ENCODE results near the gene TNFSF9.
A peak's percentile ranks its signal among the peaks of the same experiment; 100 is the strongest.
"Not testable (repeated sequence)": the region's sequence is repeated elsewhere in the genome, so short reads cannot be mapped to it uniquely, and the experiment has no call there.

Gene TNFSF9

GRCh38 chr19:6494438-6495036, 36.3 kb upstream of the TNFSF9 start:
- no peak overlapping the region for H3K4me3 ChIP-seq (ENCODE audit: low read length in 2 of 2)
- H3K9me3 ChIP-seq (ENCODE audit: control insufficient read depth in 2 of 2, low read length in 2 of 2), result no peaks in the 10 kb centered on the region
- no peaks in the 10 kb centered on the region for H3K36me3 ChIP-seq (ENCODE audit: control insufficient read depth in 2 of 2, insufficient read depth in 2 of 2, low read length in 2 of 2)
- peaks cover 0 to under 1% of the 10 kb centered on the region in 2 donors for H3K4me1 ChIP-seq (ENCODE audit: control insufficient read depth in 2 of 2, insufficient read depth in 2 of 2, low read length in 2 of 2)
- peaks cover 0 to 5% of the 10 kb centered on the region in 2 donors for H3K27me3 ChIP-seq (ENCODE audit: control insufficient read depth in 2 of 2, insufficient read depth in 2 of 2, low read length in 2 of 2)
- no peak overlapping the region for H3K9ac ChIP-seq (ENCODE audit: low read depth in 1 of 2, low read length in 2 of 2)
- no peak overlapping the region for H3K27ac ChIP-seq (ENCODE audit: low read depth in 2 of 2, low read length in 2 of 2)

- Histone ChIP-seq H3K9me3 (ENCODE audit: control insufficient read depth in 2 of 2, low read length in 2 of 2) (no peaks in the 10 kb centered on the region), H3K4me3 (ENCODE audit: low read length in 2 of 2) (no peak overlapping the region), H3K27me3 (ENCODE audit: control insufficient read depth in 2 of 2, insufficient read depth in 2 of 2, low read length in 2 of 2) (peaks cover under 1 to 11% of the 10 kb centered on the region in 2 donors), H3K4me1 (ENCODE audit: control insufficient read depth in 2 of 2, insufficient read depth in 2 of 2, low read length in 2 of 2) (peaks cover 0 to 2% of the 10 kb centered on the region in 2 donors), H3K27ac (ENCODE audit: low read depth in 2 of 2, low read length in 2 of 2) (no peak overlapping the region), H3K36me3 (ENCODE audit: control insufficient read depth in 2 of 2, insufficient read depth in 2 of 2, low read length in 2 of 2) (no peaks in the 10 kb centered on the region), H3K9ac (ENCODE audit: low read depth in 1 of 2, low read length in 2 of 2) (no peak overlapping the region)
These were observed 34.9 kb upstream of the TNFSF9 start for GRCh38 chr19:6495947-6496346.

- Histone ChIP-seq H3K9ac (ENCODE audit: low read depth in 1 of 2, low read length in 2 of 2) (no peak overlapping the region), H3K27ac (ENCODE audit: low read depth in 2 of 2, low read length in 2 of 2) (no peak overlapping the region), H3K9me3 (ENCODE audit: control insufficient read depth in 2 of 2, low read length in 2 of 2) (no peaks in the 10 kb centered on the region), H3K4me1 (ENCODE audit: control insufficient read depth in 2 of 2, insufficient read depth in 2 of 2, low read length in 2 of 2) (peaks cover 0 to 2% of the 10 kb centered on the region in 2 donors), H3K4me3 (ENCODE audit: low read length in 2 of 2) (no peak overlapping the region), H3K36me3 (ENCODE audit: control insufficient read depth in 2 of 2, insufficient read depth in 2 of 2, low read length in 2 of 2) (no peaks in the 10 kb centered on the region), H3K27me3 (ENCODE audit: control insufficient read depth in 2 of 2, insufficient read depth in 2 of 2, low read length in 2 of 2) (peaks cover 10 to 22% of the 10 kb centered on the region in 2 donors)
These were observed 32.4 kb upstream of the TNFSF9 start for GRCh38 chr19:6498294-6499036.

GRCh38 chr19:6499052-6499790, 31.6 kb upstream of the TNFSF9 start:
- no peak overlapping the region for H3K27ac ChIP-seq (ENCODE audit: low read depth in 2 of 2, low read length in 2 of 2)
- H3K27me3 ChIP-seq (ENCODE audit: control insufficient read depth in 2 of 2, insufficient read depth in 2 of 2, low read length in 2 of 2), result peaks cover 13 to 23% of the 10 kb centered on the region in 2 donors
- no peak overlapping the region for H3K9ac ChIP-seq (ENCODE audit: low read depth in 1 of 2, low read length in 2 of 2)
- H3K9me3 ChIP-seq (ENCODE audit: control insufficient read depth in 2 of 2, low read length in 2 of 2), result no peaks in the 10 kb centered on the region
- peaks cover 0 to 2% of the 10 kb centered on the region in 2 donors for H3K4me1 ChIP-seq (ENCODE audit: control insufficient read depth in 2 of 2, insufficient read depth in 2 of 2, low read length in 2 of 2)
- no peak overlapping the region for H3K4me3 ChIP-seq (ENCODE audit: low read length in 2 of 2)
- no peaks in the 10 kb centered on the region for H3K36me3 ChIP-seq (ENCODE audit: control insufficient read depth in 2 of 2, insufficient read depth in 2 of 2, low read length in 2 of 2)

DNA sequence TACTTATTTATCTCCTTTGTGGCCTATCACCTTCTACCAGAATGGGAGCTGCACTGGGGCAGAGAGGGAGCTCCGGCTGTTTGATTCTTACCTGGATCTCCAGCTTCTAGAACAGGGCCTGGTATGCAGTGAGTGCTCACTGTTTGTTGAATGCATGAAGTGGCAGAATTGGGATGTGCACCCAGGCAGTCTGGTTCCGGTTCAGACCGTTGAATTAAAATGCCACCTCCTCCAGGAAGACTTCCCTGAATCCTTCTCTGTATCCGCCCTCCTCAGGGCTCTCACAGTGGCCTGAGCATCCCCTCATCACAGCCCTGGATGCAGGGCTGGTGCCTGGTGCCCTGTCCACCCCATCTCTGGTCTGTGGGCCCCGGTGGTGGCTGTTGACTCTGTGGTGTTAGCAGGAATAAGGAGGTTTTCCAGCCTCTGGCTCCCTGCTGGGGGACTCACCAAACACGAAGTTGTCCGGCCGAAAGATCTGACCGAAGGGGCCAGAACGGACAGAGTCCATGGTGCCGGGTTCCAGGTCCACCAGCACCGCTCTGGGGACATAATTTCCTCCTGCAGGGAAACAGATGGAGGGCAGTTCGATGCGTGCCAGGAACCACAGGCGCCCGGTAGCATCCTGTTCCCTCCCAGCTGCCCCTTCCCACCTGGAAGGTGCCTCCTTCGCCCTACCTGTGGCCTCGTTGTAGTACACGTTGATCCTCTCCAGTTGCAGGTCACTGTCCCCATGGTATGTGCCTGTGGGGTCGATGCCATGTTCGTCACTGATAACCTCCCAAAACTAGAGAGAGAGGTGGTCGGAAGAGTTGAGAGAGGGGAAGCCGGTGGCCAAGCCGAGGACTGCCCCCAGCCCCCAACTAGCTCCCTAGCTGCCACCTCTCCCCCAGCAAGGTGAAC, 29.7 kb upstream of the TNFSF9 start:
- Histone ChIP-seq H3K4me3 (ENCODE audit: low read length in 2 of 2) (no peak overlapping the region), H3K27me3 (ENCODE audit: control insufficient read depth in 2 of 2, insufficient read depth in 2 of 2, low read length in 2 of 2) (peaks cover 13 to 23% of the 10 kb centered on the region in 2 donors), H3K9ac (ENCODE audit: low read depth in 1 of 2, low read length in 2 of 2) (no peak overlapping the region)

DNA sequence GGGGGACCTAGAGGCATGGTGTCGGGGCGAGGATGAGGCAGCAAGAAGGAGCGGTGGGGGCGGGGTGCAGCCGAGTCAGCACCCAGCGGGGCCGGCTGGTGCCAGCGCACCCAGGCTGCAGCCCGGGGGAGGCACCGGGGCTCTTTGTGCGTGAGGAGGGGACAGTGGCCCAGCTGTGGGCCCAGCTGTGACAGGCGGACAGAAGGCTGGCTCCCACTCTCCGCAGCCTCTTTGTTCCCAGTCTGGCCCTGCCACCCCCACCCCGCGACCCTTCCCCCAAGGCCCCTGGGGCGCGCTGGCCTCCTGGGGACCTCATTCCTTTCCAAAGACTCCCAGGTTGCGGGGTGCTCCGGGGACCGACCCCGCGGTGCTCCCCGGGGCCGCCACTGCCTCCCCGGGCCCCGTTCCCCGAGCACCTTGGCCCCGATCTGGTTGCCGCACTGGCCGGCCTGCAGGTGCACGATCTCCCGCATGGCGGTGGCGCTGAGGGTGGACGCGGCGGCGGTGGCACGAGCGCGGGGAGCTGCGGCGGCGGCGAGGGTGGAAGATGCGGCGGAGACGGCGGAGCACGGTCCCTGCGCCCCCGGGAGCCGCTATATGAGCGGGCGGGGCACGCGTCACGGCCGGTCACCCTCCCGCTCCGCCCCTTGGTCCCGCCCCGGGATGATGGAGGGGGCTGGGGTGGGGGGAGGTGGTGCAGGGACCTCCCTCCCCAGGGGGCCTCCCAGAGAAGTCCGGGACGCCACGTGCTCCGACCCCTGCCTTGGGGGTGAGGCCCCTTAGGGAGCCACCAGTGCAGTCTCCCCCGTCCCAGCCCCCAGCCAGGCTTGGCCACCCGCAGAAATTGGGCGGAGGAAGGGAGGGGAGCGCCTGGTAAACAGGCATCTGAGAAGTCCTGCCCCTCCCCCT, 28.8 kb upstream of the TNFSF9 start, which contains the start of gene TUBB4A:
Gene TUBB4A (minus strand): TSS at position 570 of the 909 bp plus-strand sequence. CDS start 97 bp downstream, at position 473.
- no peaks in the 10 kb centered on the region for H3K9me3 ChIP-seq (ENCODE audit: control insufficient read depth in 2 of 2, low read length in 2 of 2)
- no peak within 1 kb of the TSS for H3K27ac ChIP-seq (ENCODE audit: low read depth in 2 of 2, low read length in 2 of 2)
- no peaks in the 10 kb centered on the region for H3K36me3 ChIP-seq (ENCODE audit: control insufficient read depth in 2 of 2, insufficient read depth in 2 of 2, low read length in 2 of 2)
- H3K4me1 ChIP-seq (ENCODE audit: control insufficient read depth in 2 of 2, insufficient read depth in 2 of 2, low read length in 2 of 2), result peaks cover 0 to 2% of the 10 kb centered on the region in 2 donors
- H3K9ac ChIP-seq (ENCODE audit: low read depth in 1 of 2, low read length in 2 of 2), result no peak within 1 kb of the TSS
- H3K27me3 ChIP-seq (ENCODE audit: control insufficient read depth in 2 of 2, insufficient read depth in 2 of 2, low read length in 2 of 2), result peaks cover 13 to 23% of the 10 kb centered on the region in 2 donors
- H3K4me3 ChIP-seq (ENCODE audit: low read length in 2 of 2), result peak within 1 kb of the TSS in 1 of 2 donors; percentile 16

More for the DNA sequence above, 29.7 kb upstream of the TNFSF9 start:
- no peak overlapping the region for H3K27ac ChIP-seq (ENCODE audit: low read depth in 2 of 2, low read length in 2 of 2)
- peaks cover 0 to 2% of the 10 kb centered on the region in 2 donors for H3K4me1 ChIP-seq (ENCODE audit: control insufficient read depth in 2 of 2, insufficient read depth in 2 of 2, low read length in 2 of 2)
- no peaks in the 10 kb centered on the region for H3K36me3 ChIP-seq (ENCODE audit: control insufficient read depth in 2 of 2, insufficient read depth in 2 of 2, low read length in 2 of 2)
- H3K9me3 ChIP-seq (ENCODE audit: control insufficient read depth in 2 of 2, low read length in 2 of 2), result no peaks in the 10 kb centered on the region

- Histone ChIP-seq H3K4me1 (ENCODE audit: control insufficient read depth in 2 of 2, insufficient read depth in 2 of 2, low read length in 2 of 2) (peaks cover 0 to 2% of the 10 kb centered on the region in 2 donors), H3K9me3 (ENCODE audit: control insufficient read depth in 2 of 2, low read length in 2 of 2) (no peaks in the 10 kb centered on the region), H3K4me3 (ENCODE audit: low read length in 2 of 2) (no peak overlapping the region), H3K27me3 (ENCODE audit: control insufficient read depth in 2 of 2, insufficient read depth in 2 of 2, low read length in 2 of 2) (peaks cover 13 to 19% of the 10 kb centered on the region in 2 donors), H3K36me3 (ENCODE audit: control insufficient read depth in 2 of 2, insufficient read depth in 2 of 2, low read length in 2 of 2) (no peaks in the 10 kb centered on the region), H3K27ac (ENCODE audit: low read depth in 2 of 2, low read length in 2 of 2) (no peak overlapping the region), H3K9ac (ENCODE audit: low read depth in 1 of 2, low read length in 2 of 2) (no peak overlapping the region)
These were observed 27.2 kb upstream of the TNFSF9 start for GRCh38 chr19:6503407-6504201.

- not testable (repeated sequence) for H3K27me3 ChIP-seq (ENCODE audit: control insufficient read depth in 2 of 2, insufficient read depth in 2 of 2, low read length in 2 of 2); H3K4me3 ChIP-seq (ENCODE audit: low read length in 2 of 2); H3K36me3 ChIP-seq (ENCODE audit: control insufficient read depth in 2 of 2, insufficient read depth in 2 of 2, low read length in 2 of 2); H3K27ac ChIP-seq (ENCODE audit: low read depth in 2 of 2, low read length in 2 of 2); H3K4me1 ChIP-seq (ENCODE audit: control insufficient read depth in 2 of 2, insufficient read depth in 2 of 2, low read length in 2 of 2); H3K9me3 ChIP-seq (ENCODE audit: control insufficient read depth in 2 of 2, low read length in 2 of 2); H3K9ac ChIP-seq (ENCODE audit: low read depth in 1 of 2, low read length in 2 of 2)
These were observed 22.6 kb upstream of the TNFSF9 start for GRCh38 chr19:6508028-6508771.
